GM12875 (cell line): Measurements from ENCODE around the gene OR4L1.

Source experiments
- H3K4me3 ChIP-seq: one replicate; pipeline ENCODE4 v1.5.1; 2011; ENCODE audit warnings: low read depth, low read length, control low read depth
- CTCF ChIP-seq: IDR thresholded peaks from 2 replicates; pipeline ENCODE4 v1.5.1; 2011; ENCODE audit warnings: low read depth, mild to moderate bottlenecking, control low read depth, inconsistent platforms, low read length, moderate library complexity, borderline replicate concordance; ENCODE audit not compliant: insufficient read depth

The OR4L1 gene

GRCh38 chr14:20059745-20060144 lies at the start of gene OR4L1:
Gene OR4L1 (plus strand): TSS chr14:20060045. CDS start chr14:20060045, 0 bp downstream.
- H3K4me3 ChIP-seq, result no peak within 1 kb of the TSS
- no peak for TF ChIP-seq CTCF

GRCh38 chr14:20019257-20019865 lies 40.5 kb upstream of the OR4L1 start, which contains the start of gene OR4K14:
Gene OR4K14 (minus strand): TSS chr14:20019307. CDS start chr14:20015193, 4,114 bp downstream.
- no peak for TF ChIP-seq CTCF
- H3K4me3 ChIP-seq, result no peak within 1 kb of the TSS

GRCh38 chr14:20031058-20031457 lies 28.8 kb upstream of the OR4L1 start:
- TF ChIP-seq CTCF, result no peak
- H3K4me3 ChIP-seq, result no peak overlapping the region

- no peak for TF ChIP-seq CTCF
- no peak overlapping the region for H3K4me3 ChIP-seq
Measured at GRCh38 chr14:20035449-20035848, 24.4 kb upstream of the OR4L1 start.

- H3K4me3 ChIP-seq, result no peak within 1 kb of the TSS
- no peak for TF ChIP-seq CTCF
Measured at GRCh38 chr14:20035938-20036337, 23.9 kb upstream of the OR4L1 start, which contains the start of gene OR4K13. Gene OR4K13 (minus strand): TSS chr14:20036038. CDS start chr14:20034758, 1,280 bp downstream.

- no peak overlapping the region for H3K4me3 ChIP-seq
- TF ChIP-seq CTCF, result no peak
Measured at GRCh38 chr14:20044243-20044642, 15.6 kb upstream of the OR4L1 start.

GRCh38 chr14:20048202-20048601 lies 11.6 kb upstream of the OR4L1 start:
- TF ChIP-seq CTCF, result no peak
- no peak overlapping the region for H3K4me3 ChIP-seq
